MV-4-11 (cell line): ENCODE measurements around the gene COBL.

Experiments
- DNase-seq: peaks from one replicate; lab custom pipeline; 2025; lab: John Stamatoyannopoulos, UW

COBL gene

GRCh38 chr7:51121036-51121790 lies 195.4 kb downstream of the COBL start:
- no peak for DNase-seq

GRCh38 chr7:51118628-51119027 lies 198.0 kb downstream of the COBL start:
- no peak for DNase-seq

GRCh38 chr7:51114501-51114900 lies 202.1 kb downstream of the COBL start:
- no peak for DNase-seq

GRCh38 chr7:51113962-51114361 lies 202.6 kb downstream of the COBL start:
- no peak for DNase-seq

- no peak for DNase-seq
Measured at GRCh38 chr7:51113560-51113959, 203.0 kb downstream of the COBL start.

- no peak for DNase-seq
Measured at GRCh38 chr7:51111241-51111940, 205.2 kb downstream of the COBL start.

GRCh38 chr7:51108134-51108533 lies 208.5 kb downstream of the COBL start:
- DNase-seq: no peak

- DNase-seq: no peak
Measured at GRCh38 chr7:51104278-51104677, 212.3 kb downstream of the COBL start.

- no peak for DNase-seq
Measured at GRCh38 chr7:51103718-51104117, 212.9 kb downstream of the COBL start.

GRCh38 chr7:51102828-51103227 lies 213.8 kb downstream of the COBL start:
- DNase-seq: no peak

GRCh38 chr7:51101111-51101757 lies 215.4 kb downstream of the COBL start:
- no peak for DNase-seq

- no peak for DNase-seq
Measured at GRCh38 chr7:51090411-51090810, 226.2 kb downstream of the COBL start.

GRCh38 chr7:51085034-51085692 lies 231.4 kb downstream of the COBL start:
- DNase-seq: no peak

- no peak for DNase-seq
Measured at GRCh38 chr7:51084121-51084520, 232.5 kb downstream of the COBL start.

- no peak for DNase-seq
Measured at GRCh38 chr7:51082940-51083533, 233.6 kb downstream of the COBL start.

- DNase-seq: no peak
Measured at GRCh38 chr7:51082096-51082840, 234.3 kb downstream of the COBL start.

- DNase-seq: no peak
Measured at GRCh38 chr7:51081270-51081890, 235.2 kb downstream of the COBL start.

GRCh38 chr7:51080622-51081269 lies 235.9 kb downstream of the COBL start:
- no peak for DNase-seq

GRCh38 chr7:51080216-51080615 lies 236.4 kb downstream of the COBL start:
- no peak for DNase-seq

GRCh38 chr7:51079494-51079893 lies 237.1 kb downstream of the COBL start:
- DNase-seq: no peak
